Mesenchymal stem cell (in vitro differentiated cells and primary cell): ENCODE measurements around the gene MSMB.
"Not testable (repeated sequence)": the region's sequence is repeated elsewhere in the genome, so short reads cannot be mapped to it uniquely, and the experiment has no call there.

Experiments
- DNase-seq: peaks from one replicate; pipeline ENCODE4 v3.0.0-alpha.2; 2013
- H2AFZ ChIP-seq: one replicate; pipeline ENCODE4 v1.6.1; 2013; ENCODE audit warnings: low read depth, mild to moderate bottlenecking, control low read depth, inconsistent platforms, low read length, moderate library complexity
- H2AK5ac ChIP-seq: 2 replicates; pipeline ENCODE4 v1.6.1; 2013; ENCODE audit warnings: low read length, moderate library complexity, mild to moderate bottlenecking, inconsistent platforms; ENCODE audit not compliant: severe bottlenecking
- H2BK120ac ChIP-seq: one replicate; pipeline ENCODE4 v1.6.1; 2013; ENCODE audit warnings: low read depth, mild to moderate bottlenecking, inconsistent platforms, low read length, moderate library complexity
- H2BK12ac ChIP-seq, 2 experiments: one replicate each; pipeline ENCODE4 v1.6.1; 2013; ENCODE audit warnings: inconsistent platforms in 2 of 2, low read length in 2 of 2, mild to moderate bottlenecking in 2 of 2, moderate library complexity in 2 of 2, control low read depth in 1 of 2
- H2BK15ac ChIP-seq: one replicate; pipeline ENCODE4 v1.6.1; 2013; ENCODE audit warnings: mild to moderate bottlenecking, low read depth, inconsistent platforms; ENCODE audit not compliant: poor library complexity, severe bottlenecking
- H2BK5ac ChIP-seq: 2 replicates; pipeline ENCODE4 v1.6.1; 2013; ENCODE audit warnings: low read depth, mild to moderate bottlenecking, low read length, control low read depth, inconsistent platforms; ENCODE audit not compliant: poor library complexity, severe bottlenecking
- H3K14ac ChIP-seq, 2 experiments: one replicate each; pipeline ENCODE4 v1.6.1; 2013; ENCODE audit warnings: inconsistent platforms in 2 of 2, low read length in 2 of 2, control low read depth in 1 of 2, mild to moderate bottlenecking in 1 of 2, moderate library complexity in 1 of 2
- H3K18ac ChIP-seq, 2 experiments: one replicate each; pipeline ENCODE4 v1.6.1; 2013; ENCODE audit warnings: inconsistent platforms in 2 of 2, low read length in 2 of 2, control low read depth in 1 of 2, low read depth in 1 of 2, mild to moderate bottlenecking in 1 of 2
- H3K23ac ChIP-seq, 2 experiments: one replicate each; pipeline ENCODE4 v1.6.1; 2013; ENCODE audit warnings: inconsistent platforms in 2 of 2, low read length in 2 of 2, mild to moderate bottlenecking in 2 of 2, moderate library complexity in 2 of 2, control low read depth in 1 of 2
- H3K27ac ChIP-seq: 2 replicates; pipeline ENCODE4 v1.5.1; 2013; ENCODE audit warnings: mild to moderate bottlenecking, moderate library complexity, low read length, control low read depth, inconsistent platforms; ENCODE audit not compliant: poor library complexity, severe bottlenecking
- H3K27me3 ChIP-seq, 2 experiments: 2 replicates each; pipeline versions ENCODE4 v1.6.1 to v1.7.0; 2013; ENCODE audit warnings: low read length in 2 of 2, mild to moderate bottlenecking in 2 of 2, moderate library complexity in 2 of 2, control low read depth in 1 of 2, inconsistent platforms in 1 of 2; ENCODE audit not compliant: control insufficient read depth in 1 of 2, insufficient read depth in 1 of 2
- H3K36me3 ChIP-seq, 2 experiments: 2 replicates each; pipeline versions ENCODE4 v1.6.1 to v1.7.0; 2013; ENCODE audit warnings: low read length in 2 of 2, control low read depth in 1 of 2, inconsistent platforms in 1 of 2, low read depth in 1 of 2, mild to moderate bottlenecking in 1 of 2; ENCODE audit not compliant: insufficient read depth in 2 of 2, control insufficient read depth in 1 of 2
- H3K4ac ChIP-seq, 2 experiments: one replicate each; pipeline ENCODE4 v1.6.1; 2013; ENCODE audit warnings: inconsistent platforms in 2 of 2, low read length in 2 of 2, mild to moderate bottlenecking in 2 of 2, moderate library complexity in 2 of 2, control low read depth in 1 of 2, low read depth in 1 of 2
- H3K4me1 ChIP-seq: 2 replicates; pipeline ENCODE4 v1.6.1; 2013; ENCODE audit warnings: low read depth, low read length, control low read depth; ENCODE audit not compliant: control insufficient read depth, insufficient read depth
- H3K4me2 ChIP-seq: 2 replicates; pipeline ENCODE4 v1.6.1; 2013; ENCODE audit warnings: low read length, mild to moderate bottlenecking, inconsistent platforms; ENCODE audit not compliant: poor library complexity, severe bottlenecking
- H3K4me3 ChIP-seq, 2 experiments: 2 replicates each; pipeline versions ENCODE4 v1.5.1 to v1.7.0; 2013; ENCODE audit warnings: low read length in 2 of 2, mild to moderate bottlenecking in 2 of 2, control low read depth in 1 of 2, low read depth in 1 of 2; ENCODE audit not compliant: insufficient read depth in 1 of 2
- H3K79me1 ChIP-seq: replicated peaks from 2 replicates; pipeline ENCODE4 v1.6.1; 2013; ENCODE audit warnings: mild to moderate bottlenecking, control low read depth, low read length, inconsistent platforms; ENCODE audit not compliant: poor library complexity, severe bottlenecking
- H3K9ac ChIP-seq: 2 replicates; pipeline ENCODE4 v1.7.0; 2013; ENCODE audit warnings: mild to moderate bottlenecking, low read length, moderate library complexity
- H3K9me3 ChIP-seq: 2 replicates; pipeline ENCODE4 v1.7.0; 2013; ENCODE audit warnings: mild to moderate bottlenecking, low read length; ENCODE audit not compliant: control insufficient read depth
- H4K8ac ChIP-seq: one replicate; pipeline ENCODE4 v1.6.1; 2013; ENCODE audit warnings: inconsistent platforms, mild to moderate bottlenecking, low read length, moderate library complexity
- H4K91ac ChIP-seq: one replicate; pipeline ENCODE4 v1.6.1; 2013; ENCODE audit warnings: mild to moderate bottlenecking, low read length, inconsistent platforms
- WGBS: methylation state at CpG from one replicate; pipeline ENCODE4 v1.1.7; 2013; ENCODE audit warnings: mixed read lengths; 5-methylcytosine and 5-hydroxymethylcytosine counted together

Gene MSMB

GRCh38 chr10:46091080-46091827, 45.2 kb upstream of the MSMB start:
- no peaks in the 10 kb centered on the region for H3K9me3 ChIP-seq
- no peak overlapping the region for H3K4me3 ChIP-seq
- peaks cover 2% of the 10 kb centered on the region for H3K4me1 ChIP-seq
- peak overlapping the region in 1 of 2 experiments; percentile 1 for H2BK12ac ChIP-seq
- H3K4ac ChIP-seq, result no peak overlapping the region
- no peak overlapping the region for H2BK120ac ChIP-seq
- H2BK15ac ChIP-seq, result no peak overlapping the region
- no peak overlapping the region for H3K4me2 ChIP-seq
- no peak overlapping the region for H2BK5ac ChIP-seq
- H3K23ac ChIP-seq, result no peak overlapping the region
- H3K79me1 ChIP-seq, result no peaks in the 10 kb centered on the region
- no peak overlapping the region for H3K14ac ChIP-seq
- peak overlapping the region in 1 of 2 experiments; percentile 52 for H3K18ac ChIP-seq
- H3K27ac ChIP-seq, result no peak overlapping the region
- no peak overlapping the region for H4K8ac ChIP-seq
- no peak overlapping the region for H3K9ac ChIP-seq
- DNase-seq, result no peak
- H3K27me3 ChIP-seq, result peaks cover 0 to 8% of the 10 kb centered on the region in 2 experiments
- H3K36me3 ChIP-seq, result no peaks in the 10 kb centered on the region
- no peak overlapping the region for H2AFZ ChIP-seq
- H2AK5ac ChIP-seq, result no peak overlapping the region
- H4K91ac ChIP-seq, result peak overlapping the region; percentile 71
- 95% methylated on average over 9 of the region's 9 CpGs for WGBS

GRCh38 chr10:46090258-46090812, 44.3 kb upstream of the MSMB start:
- H3K9ac ChIP-seq, result no peak overlapping the region
- no peak overlapping the region for H3K23ac ChIP-seq
- H3K4me2 ChIP-seq, result no peak overlapping the region
- H3K27me3 ChIP-seq, result peaks cover 0 to 8% of the 10 kb centered on the region in 2 experiments
- peak overlapping the region; percentile 47 for H4K91ac ChIP-seq
- 93% methylated on average over 10 of the region's 10 CpGs for WGBS
- no peak overlapping the region for H4K8ac ChIP-seq
- H3K4me1 ChIP-seq, result peaks cover 2% of the 10 kb centered on the region
- H2BK12ac ChIP-seq, result peak overlapping the region in 1 of 2 experiments; percentile 82
- H3K14ac ChIP-seq, result no peak overlapping the region
- H2AK5ac ChIP-seq, result no peak overlapping the region
- H2AFZ ChIP-seq, result no peak overlapping the region
- H2BK5ac ChIP-seq, result no peak overlapping the region
- no peak overlapping the region for H3K4ac ChIP-seq
- no peak overlapping the region for H3K4me3 ChIP-seq
- H2BK15ac ChIP-seq, result no peak overlapping the region
- no peaks in the 10 kb centered on the region for H3K36me3 ChIP-seq
- H3K79me1 ChIP-seq, result no peaks in the 10 kb centered on the region
- H3K9me3 ChIP-seq, result no peaks in the 10 kb centered on the region
- no peak overlapping the region for H3K27ac ChIP-seq
- no peak for DNase-seq
- H3K18ac ChIP-seq, result peak overlapping the region in 1 of 2 experiments; percentile 10
- no peak overlapping the region for H2BK120ac ChIP-seq

GRCh38 chr10:46087381-46087780, 41.3 kb upstream of the MSMB start:
- H2AK5ac ChIP-seq, H3K4me1 ChIP-seq, H3K36me3 ChIP-seq, H4K91ac ChIP-seq, H3K14ac ChIP-seq, H2BK12ac ChIP-seq, H3K23ac ChIP-seq, H3K18ac ChIP-seq, H2BK120ac ChIP-seq, H3K4me3 ChIP-seq, H4K8ac ChIP-seq, H2BK5ac ChIP-seq, H2BK15ac ChIP-seq, H3K9me3 ChIP-seq, H3K4me2 ChIP-seq, DNase-seq, H3K27me3 ChIP-seq, H3K4ac ChIP-seq, H3K79me1 ChIP-seq, H3K27ac ChIP-seq, H3K9ac ChIP-seq, H2AFZ ChIP-seq: not testable (repeated sequence)
- WGBS, result 98% methylated on average over 11 of the region's 11 CpGs

GRCh38 chr10:46084321-46085165, 38.5 kb upstream of the MSMB start:
- no peak overlapping the region for H3K4me2 ChIP-seq
- peak overlapping the region; percentile 33 to 52 for H2BK12ac ChIP-seq
- H3K36me3 ChIP-seq, result no peaks in the 10 kb centered on the region
- DNase-seq, result peak; percentile 69
- no peak overlapping the region for H3K4me3 ChIP-seq
- peak overlapping the region; percentile 25 for H4K91ac ChIP-seq
- H3K9ac ChIP-seq, result no peak overlapping the region
- H2AFZ ChIP-seq, result no peak overlapping the region
- no peaks in the 10 kb centered on the region for H3K9me3 ChIP-seq
- H3K27me3 ChIP-seq, result peaks cover 0 to 4% of the 10 kb centered on the region in 2 experiments
- peak overlapping the region; percentile 25 to 37 for H3K18ac ChIP-seq
- H3K23ac ChIP-seq, result peak overlapping the region in 1 of 2 experiments; percentile 59
- peaks cover 2% of the 10 kb centered on the region for H3K4me1 ChIP-seq
- no peaks in the 10 kb centered on the region for H3K79me1 ChIP-seq
- no peak overlapping the region for H2AK5ac ChIP-seq
- H3K27ac ChIP-seq, result no peak overlapping the region
- peak overlapping the region; percentile 45 for H4K8ac ChIP-seq
- peak overlapping the region in 1 of 2 experiments; percentile 52 for H3K4ac ChIP-seq
- no peak overlapping the region for H2BK5ac ChIP-seq
- 48% methylated on average over 6 of the region's 12 CpGs for WGBS
- H2BK120ac ChIP-seq, result no peak overlapping the region
- no peak overlapping the region for H2BK15ac ChIP-seq
- H3K14ac ChIP-seq, result peak overlapping the region in 1 of 2 experiments; percentile 71
